CD4-positive, alpha-beta T cell treated with Interleukin-4 for 4 hours (primary cell): Measurements from ENCODE around the gene CASK.

Experiments used
- DNase-seq: peaks from one replicate; pipeline ENCODE4 v3.0.0-alpha.2; 2020

CASK gene

GRCh38 chrX:41502004-41502403 lies 421.4 kb downstream of the CASK start:
- no peak for DNase-seq

- DNase-seq, result no peak
These were observed 423.4 kb downstream of the CASK start for GRCh38 chrX:41499984-41500383.

GRCh38 chrX:41499195-41499594 lies 424.2 kb downstream of the CASK start:
- DNase-seq, result no peak

- no peak for DNase-seq
These were observed 431.9 kb downstream of the CASK start for GRCh38 chrX:41491267-41492004.

GRCh38 chrX:41490446-41490845 lies 432.9 kb downstream of the CASK start:
- DNase-seq, result no peak

- no peak for DNase-seq
These were observed 441.1 kb downstream of the CASK start for GRCh38 chrX:41482154-41482850.

GRCh38 chrX:41481264-41482109 lies 441.9 kb downstream of the CASK start:
- DNase-seq, result peak; percentile 3

GRCh38 chrX:41480508-41481260 lies 442.7 kb downstream of the CASK start:
- DNase-seq, result no peak

GRCh38 chrX:41478381-41478911 lies 444.9 kb downstream of the CASK start:
- no peak for DNase-seq

GRCh38 chrX:41475591-41476241 lies 447.6 kb downstream of the CASK start:
- no peak for DNase-seq

GRCh38 chrX:41475191-41475590 lies 448.2 kb downstream of the CASK start:
- DNase-seq, result no peak

- no peak for DNase-seq
These were observed 448.6 kb downstream of the CASK start for GRCh38 chrX:41474726-41475100.

GRCh38 chrX:41473936-41474725 lies 449.2 kb downstream of the CASK start:
- no peak for DNase-seq

GRCh38 chrX:41472231-41472815 lies 451.0 kb downstream of the CASK start:
- no peak for DNase-seq

GRCh38 chrX:41471786-41472185 lies 451.6 kb downstream of the CASK start:
- DNase-seq, result no peak

- no peak for DNase-seq
These were observed 452.6 kb downstream of the CASK start for GRCh38 chrX:41470706-41471105.

- DNase-seq, result no peak
These were observed 454.6 kb downstream of the CASK start for GRCh38 chrX:41468647-41469323.
